AG10803 (cell line): Measurements from ENCODE around the gene LRP1B.

Source experiments
- DNase-seq: peaks from one replicate; pipeline ENCODE4 v3.0.0; 2010; ENCODE audit warnings: low read depth
- H3K4me3 ChIP-seq: 2 replicates; pipeline ENCODE4 v1.5.1; 2011; ENCODE audit warnings: mild to moderate bottlenecking, low read length, control low read depth
- TF ChIP-seq, protein P1 (sequence below): conservative IDR thresholded peaks from 2 replicates; pipeline ENCODE4 v1.5.1; 2011; ENCODE audit warnings: mild to moderate bottlenecking, low read length, control low read depth, inconsistent platforms

LRP1B gene

GRCh38 chr2:141393214-141393545 is 737.6 kb downstream of the LRP1B start:
- DNase-seq, result peak; percentile 21
- H3K4me3 ChIP-seq, result no peak overlapping the region
- TF ChIP-seq, protein P1, sequence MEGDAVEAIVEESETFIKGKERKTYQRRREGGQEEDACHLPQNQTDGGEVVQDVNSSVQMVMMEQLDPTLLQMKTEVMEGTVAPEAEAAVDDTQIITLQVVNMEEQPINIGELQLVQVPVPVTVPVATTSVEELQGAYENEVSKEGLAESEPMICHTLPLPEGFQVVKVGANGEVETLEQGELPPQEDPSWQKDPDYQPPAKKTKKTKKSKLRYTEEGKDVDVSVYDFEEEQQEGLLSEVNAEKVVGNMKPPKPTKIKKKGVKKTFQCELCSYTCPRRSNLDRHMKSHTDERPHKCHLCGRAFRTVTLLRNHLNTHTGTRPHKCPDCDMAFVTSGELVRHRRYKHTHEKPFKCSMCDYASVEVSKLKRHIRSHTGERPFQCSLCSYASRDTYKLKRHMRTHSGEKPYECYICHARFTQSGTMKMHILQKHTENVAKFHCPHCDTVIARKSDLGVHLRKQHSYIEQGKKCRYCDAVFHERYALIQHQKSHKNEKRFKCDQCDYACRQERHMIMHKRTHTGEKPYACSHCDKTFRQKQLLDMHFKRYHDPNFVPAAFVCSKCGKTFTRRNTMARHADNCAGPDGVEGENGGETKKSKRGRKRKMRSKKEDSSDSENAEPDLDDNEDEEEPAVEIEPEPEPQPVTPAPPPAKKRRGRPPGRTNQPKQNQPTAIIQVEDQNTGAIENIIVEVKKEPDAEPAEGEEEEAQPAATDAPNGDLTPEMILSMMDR, result no peak

- DNase-seq, result peak; percentile 48
- TF ChIP-seq, protein P1, result no peak
- H3K4me3 ChIP-seq, result no peak overlapping the region
Measured at GRCh38 chr2:141392517-141393213, 738.2 kb downstream of the LRP1B start.

- TF ChIP-seq, protein P1, result no peak
- DNase-seq, result no peak
- no peak overlapping the region for H3K4me3 ChIP-seq
Measured at GRCh38 chr2:141386168-141386567, 744.6 kb downstream of the LRP1B start.

- TF ChIP-seq, protein P1, result no peak
- no peak overlapping the region for H3K4me3 ChIP-seq
- no peak for DNase-seq
Measured at GRCh38 chr2:141384676-141385075, 746.1 kb downstream of the LRP1B start.

DNA sequence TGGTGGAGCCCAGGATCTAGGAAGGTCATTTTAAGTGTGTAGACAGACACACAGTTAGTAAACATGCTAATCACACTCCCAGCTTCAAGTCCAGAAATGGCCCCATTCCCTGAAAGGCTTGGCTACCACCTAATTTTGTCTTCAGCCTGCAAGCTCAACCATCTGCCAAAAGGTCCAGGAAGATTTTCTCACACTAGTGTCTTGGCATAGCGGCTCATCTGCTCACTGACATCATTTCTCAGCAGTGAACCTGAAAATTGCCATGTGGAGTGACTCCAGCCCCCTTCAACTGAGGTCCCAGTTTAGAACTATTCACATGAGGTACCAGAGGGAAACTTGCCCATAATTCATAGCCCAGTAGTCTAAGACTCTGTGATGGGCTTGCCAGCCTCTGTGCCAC is 748.9 kb downstream of the LRP1B start:
- TF ChIP-seq, protein P1, result no peak
- no peak for DNase-seq
- no peak overlapping the region for H3K4me3 ChIP-seq

DNA sequence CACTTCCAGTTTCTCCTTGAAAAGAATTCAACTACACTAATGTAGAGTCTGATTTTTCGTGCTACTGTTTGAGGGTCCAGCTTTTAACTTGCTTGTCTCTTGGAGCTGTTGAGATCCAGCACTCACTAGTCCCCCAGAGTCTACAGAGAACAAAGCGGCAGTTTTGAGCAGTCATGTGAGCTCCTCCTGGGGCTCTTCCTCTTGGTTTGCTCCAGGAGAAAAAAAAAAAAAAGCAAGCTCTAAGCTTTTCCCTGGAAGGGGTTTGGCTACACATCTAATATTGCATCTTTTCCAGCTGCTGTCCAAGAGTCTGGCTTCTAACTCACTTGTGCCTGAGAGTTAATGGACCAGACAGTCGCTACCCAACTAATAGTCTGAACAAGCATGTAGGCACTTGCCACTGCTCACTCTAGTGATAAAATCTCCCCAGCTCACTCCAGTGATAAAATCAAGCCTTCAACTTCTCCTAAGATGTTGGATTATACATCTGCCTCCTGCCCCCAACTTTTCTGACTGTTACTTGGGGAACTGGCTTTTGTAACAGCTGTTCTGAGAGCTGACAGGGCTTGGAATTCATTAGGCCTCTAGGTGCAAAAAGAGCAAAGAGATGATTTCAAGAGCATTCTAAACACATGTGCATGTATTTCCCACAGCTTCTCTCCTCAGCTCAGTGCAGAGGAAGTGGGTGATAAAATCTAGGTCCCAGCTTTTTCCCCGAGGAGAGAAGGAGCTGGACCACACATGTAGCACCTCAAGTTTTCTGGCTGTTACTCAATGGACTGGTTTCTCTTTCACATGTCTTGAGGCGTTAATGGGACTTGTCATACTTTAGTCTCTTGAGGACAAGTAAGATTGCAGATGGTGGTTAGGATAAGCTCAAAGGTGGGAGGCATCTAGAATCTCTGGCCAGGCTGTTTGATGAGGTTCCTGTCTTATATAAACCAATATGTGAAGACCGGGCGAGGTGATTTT is 750.5 kb downstream of the LRP1B start:
- TF ChIP-seq, protein P1, result no peak
- no peak overlapping the region for H3K4me3 ChIP-seq
- DNase-seq, result no peak
